ENCODE measurements around the gene RGMA.

RGMA gene

DNA sequence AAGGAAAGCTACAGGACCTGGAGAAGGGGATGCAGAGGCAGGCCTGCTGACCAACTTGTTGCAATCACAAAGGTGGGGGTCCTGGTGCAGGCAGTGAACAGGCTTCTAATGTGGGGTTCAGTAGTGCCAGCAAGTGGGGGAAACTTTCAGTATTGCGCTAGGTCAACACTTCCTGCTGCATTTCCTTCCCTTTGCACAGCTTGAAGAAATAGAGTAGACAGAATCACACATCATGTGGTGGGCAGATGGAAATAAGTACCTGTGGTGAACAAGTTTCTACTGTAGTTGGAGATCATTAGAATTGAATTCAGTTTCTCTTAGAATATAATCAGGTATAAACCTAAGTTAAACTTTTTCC, 63.4 kb downstream of the RGMA start:
- no peak overlapping the region for H3K27ac ChIP-seq
- TF ChIP-seq, protein P1, sequence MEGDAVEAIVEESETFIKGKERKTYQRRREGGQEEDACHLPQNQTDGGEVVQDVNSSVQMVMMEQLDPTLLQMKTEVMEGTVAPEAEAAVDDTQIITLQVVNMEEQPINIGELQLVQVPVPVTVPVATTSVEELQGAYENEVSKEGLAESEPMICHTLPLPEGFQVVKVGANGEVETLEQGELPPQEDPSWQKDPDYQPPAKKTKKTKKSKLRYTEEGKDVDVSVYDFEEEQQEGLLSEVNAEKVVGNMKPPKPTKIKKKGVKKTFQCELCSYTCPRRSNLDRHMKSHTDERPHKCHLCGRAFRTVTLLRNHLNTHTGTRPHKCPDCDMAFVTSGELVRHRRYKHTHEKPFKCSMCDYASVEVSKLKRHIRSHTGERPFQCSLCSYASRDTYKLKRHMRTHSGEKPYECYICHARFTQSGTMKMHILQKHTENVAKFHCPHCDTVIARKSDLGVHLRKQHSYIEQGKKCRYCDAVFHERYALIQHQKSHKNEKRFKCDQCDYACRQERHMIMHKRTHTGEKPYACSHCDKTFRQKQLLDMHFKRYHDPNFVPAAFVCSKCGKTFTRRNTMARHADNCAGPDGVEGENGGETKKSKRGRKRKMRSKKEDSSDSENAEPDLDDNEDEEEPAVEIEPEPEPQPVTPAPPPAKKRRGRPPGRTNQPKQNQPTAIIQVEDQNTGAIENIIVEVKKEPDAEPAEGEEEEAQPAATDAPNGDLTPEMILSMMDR (IDR thresholded peaks at IDR 0.05; ENCODE audit: low read depth, low read length, missing control alignments): no peak
- no peaks in the 10 kb centered on the region for H3K27me3 ChIP-seq (replicated peaks)
- no peak overlapping the region for H3K4me3 ChIP-seq (ENCODE audit: low read depth, low read length)
- no peak for DNase-seq
- H3K36me3 ChIP-seq (replicated peaks): peaks cover 71% of the 10 kb centered on the region
- in situ Hi-C loops (cut with HindIII; ENCODE audit: low pct_ligation_motif_present, low sequenced_read_pairs): no loop called here

DNA sequence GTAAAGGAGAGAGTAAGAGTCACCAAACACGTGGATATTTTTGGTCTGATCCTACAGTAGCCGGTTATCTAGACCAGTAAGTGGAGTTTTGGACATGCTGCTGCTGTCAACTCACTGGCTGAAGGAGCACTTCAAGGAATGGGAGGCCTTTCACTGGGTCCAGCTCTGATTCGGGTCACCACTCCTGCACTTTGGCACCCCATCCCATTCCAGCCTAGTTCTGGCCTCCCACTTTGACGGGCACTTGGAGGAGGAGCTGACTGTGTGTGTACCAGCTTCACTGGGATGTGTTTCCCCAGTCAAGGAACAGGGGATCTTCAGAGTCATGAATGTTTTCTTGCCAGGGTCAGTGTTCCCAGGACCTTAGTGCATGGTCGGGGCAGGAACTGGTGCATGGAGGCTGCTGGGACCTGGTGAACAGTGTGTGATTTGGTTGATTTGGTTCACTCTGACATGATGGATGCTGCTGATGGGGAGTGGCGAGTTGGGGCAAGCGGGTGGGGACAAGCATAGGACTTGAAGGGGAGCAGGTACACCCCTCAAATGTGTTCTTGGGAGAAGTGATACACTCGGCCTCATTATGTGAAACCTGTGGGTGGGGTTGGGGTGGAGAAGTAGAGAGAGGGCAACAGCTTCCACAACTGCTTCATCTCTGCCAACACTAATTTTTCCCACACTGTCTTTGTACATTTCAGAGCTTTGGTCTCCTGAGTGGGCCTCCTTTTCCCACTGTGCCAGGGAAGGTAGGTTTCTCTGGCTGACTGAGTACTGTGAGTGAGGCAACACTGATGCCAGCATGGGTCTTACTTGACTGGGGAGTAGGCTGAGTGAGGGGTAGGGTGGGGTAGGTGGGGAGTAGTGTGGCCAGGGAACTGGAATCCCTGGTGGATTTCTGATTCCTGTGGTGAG, 64.0 kb downstream of the RGMA start:
- H3K27me3 ChIP-seq (replicated peaks): no peaks in the 10 kb centered on the region
- peaks cover 77% of the 10 kb centered on the region for H3K36me3 ChIP-seq (replicated peaks)
- TF ChIP-seq, protein P1 (IDR thresholded peaks at IDR 0.05; ENCODE audit: low read depth, low read length, missing control alignments): no peak
- DNase-seq: no peak
- H3K4me3 ChIP-seq (ENCODE audit: low read depth, low read length): no peak overlapping the region
- in situ Hi-C loops (cut with HindIII; ENCODE audit: low pct_ligation_motif_present, low sequenced_read_pairs): no loop called here
- no peak overlapping the region for H3K27ac ChIP-seq

DNA sequence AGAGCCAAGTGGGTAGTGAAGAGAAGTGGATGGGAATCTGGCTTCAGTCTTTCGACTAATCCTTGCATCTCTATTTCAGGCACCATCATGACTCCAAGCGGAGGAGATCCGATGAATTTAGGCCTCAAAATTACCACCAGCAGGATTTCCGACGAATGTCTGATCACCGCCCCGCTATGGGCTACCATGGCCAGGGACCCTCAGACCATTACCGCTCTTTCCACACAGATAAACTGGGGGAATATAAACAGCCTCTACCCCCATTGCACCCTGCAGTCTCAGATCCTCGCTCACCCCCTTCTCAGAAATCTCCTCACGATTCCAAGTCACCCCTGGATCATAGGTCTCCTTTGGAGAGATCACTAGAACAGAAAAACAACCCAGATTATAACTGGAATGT, 64.7 kb downstream of the RGMA start:
- no peaks in the 10 kb centered on the region for H3K27me3 ChIP-seq (replicated peaks)

DNA sequence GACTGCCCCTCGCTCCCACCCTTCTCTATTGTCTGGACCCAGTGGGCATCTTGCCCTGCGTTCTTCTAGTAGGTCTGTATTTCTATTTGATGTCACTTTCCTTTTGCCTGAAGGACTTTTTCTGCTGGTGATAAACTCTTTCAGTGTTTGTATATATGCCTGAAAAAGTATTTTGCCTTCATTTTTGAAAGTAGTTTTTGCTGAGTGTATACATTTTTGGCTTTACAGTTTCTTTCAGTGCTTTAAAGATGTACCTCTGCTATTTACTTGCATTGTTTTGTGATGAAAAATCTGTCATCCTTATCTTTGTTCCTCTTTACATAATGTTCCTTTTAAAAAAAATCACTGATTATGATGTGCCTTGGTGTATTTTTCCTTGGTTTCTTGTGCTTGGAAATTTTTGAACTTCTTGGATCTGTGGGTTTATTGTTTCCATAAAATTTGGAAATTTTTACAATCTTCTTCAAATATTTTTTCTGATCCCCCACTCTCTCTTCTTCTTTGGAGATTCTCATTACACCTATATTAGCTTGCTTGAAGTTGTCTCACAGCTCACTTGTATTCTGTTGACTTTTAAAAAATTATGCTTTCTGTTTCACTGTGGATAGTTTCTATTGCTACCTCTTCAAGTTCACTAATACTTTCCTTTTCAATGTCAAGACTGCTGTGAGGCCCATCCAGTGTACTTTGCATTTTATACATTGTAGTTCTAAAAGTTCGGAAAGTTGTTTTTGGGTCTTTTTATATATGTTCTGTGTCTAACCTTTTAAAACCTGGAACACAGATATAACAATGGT, 67.8 kb downstream of the RGMA start:
- peaks cover 89% of the 10 kb centered on the region for H3K36me3 ChIP-seq (replicated peaks)
- no peak for DNase-seq
- no peak overlapping the region for H3K4me3 ChIP-seq (ENCODE audit: low read depth, low read length)
- in situ Hi-C loops (cut with HindIII; ENCODE audit: low pct_ligation_motif_present, low sequenced_read_pairs): no loop called here
- no peak overlapping the region for H3K27ac ChIP-seq
- TF ChIP-seq, protein P1 (IDR thresholded peaks at IDR 0.05; ENCODE audit: low read depth, low read length, missing control alignments): no peak
- H3K27me3 ChIP-seq (replicated peaks): no peaks in the 10 kb centered on the region

More for the DNA sequence above, 64.7 kb downstream of the RGMA start:
- Histone ChIP-seq H3K4me3 (ENCODE audit: low read depth, low read length) (no peak overlapping the region), H3K27ac (no peak overlapping the region), H3K36me3 (replicated peaks) (peaks cover 81% of the 10 kb centered on the region)
- in situ Hi-C loops (cut with HindIII; ENCODE audit: low pct_ligation_motif_present, low sequenced_read_pairs): no loop called here
- no peak for DNase-seq
- TF ChIP-seq, protein P1 (IDR thresholded peaks at IDR 0.05; ENCODE audit: low read depth, low read length, missing control alignments): no peak

DNA sequence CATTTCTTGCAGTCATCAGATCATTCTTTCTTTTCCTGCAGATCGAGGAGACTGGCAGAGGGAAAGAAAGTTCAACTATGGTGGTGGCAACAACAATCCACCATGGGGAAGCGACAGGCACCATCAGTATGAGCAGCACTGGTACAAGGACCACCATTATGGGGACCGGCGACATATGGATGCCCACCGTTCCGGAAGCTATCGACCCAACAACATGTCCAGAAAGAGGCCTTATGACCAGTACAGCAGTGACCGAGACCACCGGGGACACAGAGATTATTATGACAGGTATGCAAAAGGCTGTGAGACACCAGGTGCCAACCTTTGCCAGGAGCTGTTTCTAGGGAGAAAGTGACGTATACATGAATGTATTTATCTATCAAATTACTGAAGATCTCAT, 69.0 kb downstream of the RGMA start:
- no peak overlapping the region for H3K27ac ChIP-seq
- in situ Hi-C loops (cut with HindIII; ENCODE audit: low pct_ligation_motif_present, low sequenced_read_pairs): no loop called here
- no peak for DNase-seq
- no peak overlapping the region for H3K4me3 ChIP-seq (ENCODE audit: low read depth, low read length)
- no peaks in the 10 kb centered on the region for H3K27me3 ChIP-seq (replicated peaks)
- TF ChIP-seq, protein P1 (IDR thresholded peaks at IDR 0.05; ENCODE audit: low read depth, low read length, missing control alignments): no peak
- H3K36me3 ChIP-seq (replicated peaks): peaks cover 89% of the 10 kb centered on the region
